HEK293T (cell line): Measurements from ENCODE around the gene RBFOX1.

Experiments
- ARNT ChIP-seq: fragments of 450-650 bp; IDR thresholded peaks from 2 replicates; pipeline ENCODE4 v1.6.1; 2017; ENCODE audit warnings: mild to moderate bottlenecking
- BHLHE40 ChIP-seq: fragments of 450-650 bp; IDR thresholded peaks from 2 replicates; pipeline ENCODE4 v1.6.1; 2016; ENCODE audit warnings: mild to moderate bottlenecking, moderate library complexity, borderline replicate concordance
- ELF4 ChIP-seq: fragments of 450-650 bp; IDR thresholded peaks from 2 replicates; pipeline ENCODE4 v1.6.1; 2017; ENCODE audit warnings: antibody characterized with exemption
- FOXM1 ChIP-seq: fragments of 450-650 bp; IDR thresholded peaks from 2 replicates; pipeline ENCODE4 v1.6.1; 2017; ENCODE audit warnings: mild to moderate bottlenecking, borderline replicate concordance
- HDGF ChIP-seq: fragments of 450-650 bp; IDR thresholded peaks from 2 replicates; pipeline ENCODE4 v1.6.1; 2017; ENCODE audit warnings: antibody characterized with exemption, borderline replicate concordance
- SP1 ChIP-seq: fragments of 450-650 bp; IDR thresholded peaks from 2 replicates; pipeline ENCODE4 v1.6.1; 2017
- SUZ12 ChIP-seq: fragments of 450-650 bp; IDR thresholded peaks from 2 replicates; pipeline ENCODE4 v1.6.1; 2016; ENCODE audit warnings: mild to moderate bottlenecking
- TARDBP ChIP-seq: fragments of 450-650 bp; IDR thresholded peaks from 2 replicates; pipeline ENCODE4 v1.6.1; 2016

DNA sequence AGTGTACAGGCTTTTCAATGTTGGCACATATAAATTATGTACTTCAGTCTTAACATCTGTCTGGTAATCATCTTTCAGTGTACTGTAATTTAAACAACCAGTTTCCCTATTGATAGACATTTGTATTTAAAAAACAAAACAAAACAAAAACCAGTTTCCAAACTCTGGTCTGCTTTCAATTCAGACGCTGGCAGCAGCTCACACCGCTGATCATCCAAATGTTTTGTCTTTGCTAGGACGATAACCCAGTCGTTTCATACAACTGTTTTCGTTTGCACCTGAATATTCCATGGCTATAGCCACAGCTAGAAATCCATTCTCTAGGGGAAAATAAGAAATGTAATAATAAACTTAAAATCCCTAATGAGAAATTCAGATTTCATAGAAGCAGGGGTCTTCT lies 47.8 kb downstream of the RBFOX1 start:
- TF ChIP-seq ARNT (no peak), FOXM1 (no peak), TARDBP (no peak), SUZ12 (no peak), ELF4 (no peak), BHLHE40 (no peak), HDGF (no peak), SP1 (no peak)
